ENCODE results near the gene ZDHHC14.
"Not testable (repeated sequence)": the region's sequence is repeated elsewhere in the genome, so short reads cannot be mapped to it uniquely, and the experiment has no call there.

Gene ZDHHC14

DNA sequence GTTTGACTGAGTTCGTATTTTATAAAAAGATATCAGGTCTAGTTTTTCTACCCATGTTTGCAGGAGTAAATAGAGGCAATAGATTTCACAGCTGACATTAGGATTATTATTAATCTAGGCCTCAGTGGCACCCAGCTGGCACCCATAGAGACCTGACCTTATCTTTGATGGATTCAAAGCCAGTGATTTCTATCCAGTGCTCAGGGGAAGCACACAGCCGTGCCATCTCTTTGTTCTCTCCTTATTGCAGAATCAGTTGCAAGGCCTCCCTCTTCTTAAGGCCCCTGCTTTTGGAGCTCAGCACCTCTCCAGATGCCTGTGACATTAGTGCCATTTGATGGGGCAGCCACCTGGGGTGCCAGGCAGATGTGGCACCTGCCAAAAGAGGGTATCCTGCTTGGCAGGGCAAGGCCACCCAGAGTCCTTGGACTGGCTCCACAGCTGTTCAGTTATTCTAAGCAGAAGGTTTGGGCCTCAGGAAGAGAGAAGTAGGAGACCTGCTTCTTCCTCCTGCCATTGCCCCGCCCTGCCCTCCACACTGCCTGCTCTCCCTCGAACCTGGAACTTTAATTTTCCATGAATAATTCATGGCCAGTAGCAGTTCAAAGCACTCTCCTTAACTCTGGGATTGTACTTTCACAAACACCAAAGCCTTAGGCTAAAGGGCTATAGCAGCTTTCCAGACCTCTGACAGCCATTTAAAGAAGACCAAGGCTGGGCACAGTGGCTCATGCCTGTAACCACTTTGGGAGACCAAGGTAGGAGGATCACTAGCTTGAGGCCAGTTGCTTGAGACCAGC is 206.3 kb downstream of the ZDHHC14 start:
- DNase-seq (ENCODE audit: low read depth), result no peak
- no peak overlapping the region for H3K4me3 ChIP-seq (ENCODE audit: low read depth, low read length)
- TF ChIP-seq, protein P1, sequence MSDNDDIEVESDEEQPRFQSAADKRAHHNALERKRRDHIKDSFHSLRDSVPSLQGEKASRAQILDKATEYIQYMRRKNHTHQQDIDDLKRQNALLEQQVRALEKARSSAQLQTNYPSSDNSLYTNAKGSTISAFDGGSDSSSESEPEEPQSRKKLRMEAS (IDR thresholded peaks at IDR 0.05; ENCODE audit: low read depth, low read length), result no peak
- TF ChIP-seq POLR2A (IDR thresholded peaks at IDR 0.05; ENCODE audit: extremely low read depth, insufficient read length), result no peak
- no peak for TF ChIP-seq MYC (IDR thresholded peaks at IDR 0.05; ENCODE audit: low read depth, low read length)
- TF ChIP-seq, protein P2, sequence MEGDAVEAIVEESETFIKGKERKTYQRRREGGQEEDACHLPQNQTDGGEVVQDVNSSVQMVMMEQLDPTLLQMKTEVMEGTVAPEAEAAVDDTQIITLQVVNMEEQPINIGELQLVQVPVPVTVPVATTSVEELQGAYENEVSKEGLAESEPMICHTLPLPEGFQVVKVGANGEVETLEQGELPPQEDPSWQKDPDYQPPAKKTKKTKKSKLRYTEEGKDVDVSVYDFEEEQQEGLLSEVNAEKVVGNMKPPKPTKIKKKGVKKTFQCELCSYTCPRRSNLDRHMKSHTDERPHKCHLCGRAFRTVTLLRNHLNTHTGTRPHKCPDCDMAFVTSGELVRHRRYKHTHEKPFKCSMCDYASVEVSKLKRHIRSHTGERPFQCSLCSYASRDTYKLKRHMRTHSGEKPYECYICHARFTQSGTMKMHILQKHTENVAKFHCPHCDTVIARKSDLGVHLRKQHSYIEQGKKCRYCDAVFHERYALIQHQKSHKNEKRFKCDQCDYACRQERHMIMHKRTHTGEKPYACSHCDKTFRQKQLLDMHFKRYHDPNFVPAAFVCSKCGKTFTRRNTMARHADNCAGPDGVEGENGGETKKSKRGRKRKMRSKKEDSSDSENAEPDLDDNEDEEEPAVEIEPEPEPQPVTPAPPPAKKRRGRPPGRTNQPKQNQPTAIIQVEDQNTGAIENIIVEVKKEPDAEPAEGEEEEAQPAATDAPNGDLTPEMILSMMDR (IDR thresholded peaks at IDR 0.05; ENCODE audit: low read depth, low read length), result no peak

DNA sequence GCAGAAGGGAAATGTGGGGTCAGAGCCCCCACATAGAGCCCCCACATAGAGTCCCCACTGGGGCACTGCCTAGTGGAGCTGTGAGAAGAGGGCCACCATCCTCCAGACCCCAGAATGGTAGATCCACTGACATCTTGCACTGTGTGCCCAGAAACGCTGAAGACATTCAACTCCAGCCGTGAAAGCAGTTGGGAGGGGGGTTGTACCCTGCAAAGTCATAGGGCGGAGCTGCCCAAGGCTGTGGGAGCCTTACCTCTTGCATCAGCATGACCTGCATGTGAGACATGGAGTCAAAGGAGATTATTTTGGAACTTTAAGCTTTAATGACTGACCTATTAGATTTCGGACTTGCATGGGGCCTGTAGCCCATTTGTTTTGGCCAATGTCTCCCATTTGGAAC is 209.7 kb downstream of the ZDHHC14 start:
- not testable (repeated sequence) for H3K4me3 ChIP-seq (ENCODE audit: low read depth, low read length); DNase-seq (ENCODE audit: low read depth)

DNA sequence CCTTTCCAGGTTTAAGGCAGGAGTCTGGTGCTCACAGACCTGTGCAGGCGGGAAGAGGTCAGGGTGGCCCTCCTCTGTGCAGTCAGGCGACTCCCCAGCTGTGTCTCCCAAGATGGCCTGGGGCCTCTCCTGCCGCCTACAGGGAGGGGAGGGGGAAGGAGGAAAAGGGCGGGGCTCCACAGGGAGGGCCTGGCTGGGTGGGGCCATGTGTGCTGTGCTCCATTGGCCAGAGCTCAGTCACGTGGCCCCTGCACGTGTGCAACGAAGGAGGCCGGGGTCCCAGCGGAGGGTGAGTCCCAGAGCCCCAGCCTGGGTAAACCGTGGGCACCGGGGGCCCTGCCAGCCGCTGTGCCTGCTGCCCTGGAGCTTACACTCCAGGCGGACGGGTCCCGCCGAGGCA is 211.6 kb downstream of the ZDHHC14 start:
- DNase-seq (ENCODE audit: low read depth), result no peak
- TF ChIP-seq, protein P2 (IDR thresholded peaks at IDR 0.05; ENCODE audit: low read depth, low read length), result no peak
- TF ChIP-seq MYC (IDR thresholded peaks at IDR 0.05; ENCODE audit: low read depth, low read length) (no peak), POLR2A (IDR thresholded peaks at IDR 0.05; ENCODE audit: extremely low read depth, insufficient read length) (no peak)
- no peak overlapping the region for H3K4me3 ChIP-seq (ENCODE audit: low read depth, low read length)

DNA sequence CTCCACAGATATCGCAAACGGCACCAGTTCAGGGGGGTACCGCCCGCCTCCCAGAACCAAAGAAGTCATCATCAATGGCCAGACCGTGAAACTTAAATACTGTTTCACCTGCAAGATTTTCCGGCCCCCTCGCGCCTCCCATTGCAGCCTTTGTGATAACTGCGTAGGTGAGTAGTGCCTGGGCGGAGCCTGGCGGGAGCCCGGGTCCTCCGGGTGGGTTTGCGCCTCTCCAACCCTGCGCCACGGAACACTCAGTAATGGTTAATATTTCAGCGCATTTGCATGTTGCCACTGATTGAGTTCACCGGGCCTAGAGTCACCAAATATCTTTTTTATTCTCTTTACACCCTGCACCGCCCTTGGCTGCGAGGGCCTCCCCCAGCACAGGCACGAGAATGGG is 212.0 kb downstream of the ZDHHC14 start:
- no peak overlapping the region for H3K4me3 ChIP-seq (ENCODE audit: low read depth, low read length)
- no peak for DNase-seq (ENCODE audit: low read depth)
- TF ChIP-seq POLR2A (IDR thresholded peaks at IDR 0.05; ENCODE audit: extremely low read depth, insufficient read length), result no peak
- TF ChIP-seq MYC (IDR thresholded peaks at IDR 0.05; ENCODE audit: low read depth, low read length), result no peak
- TF ChIP-seq, protein P2 (IDR thresholded peaks at IDR 0.05; ENCODE audit: low read depth, low read length), result no peak
- TF ChIP-seq, protein P1 (IDR thresholded peaks at IDR 0.05; ENCODE audit: low read depth, low read length), result no peak

DNA sequence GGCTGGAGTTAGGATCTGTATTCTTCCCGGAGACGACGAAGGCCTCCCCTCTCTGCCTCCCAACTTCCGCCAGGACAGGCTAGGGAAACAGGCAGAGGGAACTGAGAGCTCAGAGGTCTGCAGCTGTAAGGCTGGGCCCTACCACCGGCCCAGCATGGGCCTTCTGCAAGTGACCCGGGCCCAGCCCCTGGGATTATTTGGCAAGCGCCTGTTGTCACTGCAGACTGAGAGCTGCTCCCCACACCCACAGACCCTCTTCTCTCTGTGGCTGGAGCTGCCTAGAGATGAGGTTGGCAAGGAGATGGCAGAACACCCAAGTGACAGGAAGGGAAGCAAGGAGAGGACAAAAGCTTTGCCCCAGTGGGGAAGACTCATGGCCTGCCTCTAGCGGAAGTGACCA is 212.6 kb downstream of the ZDHHC14 start:
- no peak for DNase-seq (ENCODE audit: low read depth)
- no peak overlapping the region for H3K4me3 ChIP-seq (ENCODE audit: low read depth, low read length)
- TF ChIP-seq, protein P2 (IDR thresholded peaks at IDR 0.05; ENCODE audit: low read depth, low read length), result no peak
- TF ChIP-seq POLR2A (IDR thresholded peaks at IDR 0.05; ENCODE audit: extremely low read depth, insufficient read length) (no peak), MYC (IDR thresholded peaks at IDR 0.05; ENCODE audit: low read depth, low read length) (no peak)
- TF ChIP-seq, protein P1 (IDR thresholded peaks at IDR 0.05; ENCODE audit: low read depth, low read length), result no peak

DNA sequence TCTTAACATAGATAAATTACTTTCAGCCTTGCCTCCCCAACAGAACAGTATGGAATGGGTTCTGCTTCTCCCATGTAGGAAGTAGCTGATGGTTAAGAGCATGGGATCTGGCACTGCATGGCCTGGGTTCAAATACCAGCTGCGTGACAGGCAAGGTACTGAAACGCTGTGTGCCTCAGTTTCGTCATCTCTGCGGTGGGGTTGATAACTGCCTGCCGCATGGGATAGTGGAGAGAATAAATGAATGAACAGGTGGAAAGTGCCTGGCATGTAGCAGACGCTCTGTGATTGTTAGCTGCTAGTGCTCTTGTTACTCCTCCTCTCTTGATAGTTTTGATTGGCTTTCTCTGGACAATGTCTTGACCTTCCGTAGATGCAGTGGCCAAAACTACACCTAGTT is 213.3 kb downstream of the ZDHHC14 start:
- TF ChIP-seq, protein P1 (IDR thresholded peaks at IDR 0.05; ENCODE audit: low read depth, low read length), result no peak
- TF ChIP-seq, protein P2 (IDR thresholded peaks at IDR 0.05; ENCODE audit: low read depth, low read length), result no peak
- TF ChIP-seq MYC (IDR thresholded peaks at IDR 0.05; ENCODE audit: low read depth, low read length), result no peak
- DNase-seq (ENCODE audit: low read depth), result no peak
- no peak overlapping the region for H3K4me3 ChIP-seq (ENCODE audit: low read depth, low read length)

Measured in NB4 (cell line).